Activated naive CD8-positive, alpha-beta T cell treated with anti-CD3 and anti-CD28 coated beads, Interleukin-2, amount 50 U/mL, for 24 hours (primary cell): ENCODE results near the gene GLB1L2.

Experiments
- ATAC-seq: fragments of 150-1000 bp; cut with Tn5 transposase; one replicate; pipeline ENCODE4 v1.10.0; 2021
- DNase-seq: peaks from one replicate; pipeline ENCODE4 v3.0.0; 2021
- H3K27ac Mint-ChIP-seq: one replicate; pipeline ENCODE4 v1.8.0; 2021; ENCODE audit warnings: mild to moderate bottlenecking, mixed read lengths
- H3K27me3 Mint-ChIP-seq: one replicate; pipeline ENCODE4 v1.8.0; 2021; ENCODE audit warnings: mixed read lengths
- H3K36me3 Mint-ChIP-seq: one replicate; pipeline ENCODE4 v1.8.0; 2021; ENCODE audit warnings: low read depth, mixed read lengths
- H3K4me1 Mint-ChIP-seq: one replicate; pipeline ENCODE4 v1.8.0; 2021; ENCODE audit warnings: mixed read lengths
- H3K4me3 Mint-ChIP-seq: one replicate; pipeline ENCODE4 v1.8.0; 2021; ENCODE audit warnings: mild to moderate bottlenecking, moderate library complexity, mixed read lengths
- H3K9me3 Mint-ChIP-seq: one replicate; pipeline ENCODE4 v1.8.0; 2021; ENCODE audit warnings: mixed read lengths

Gene GLB1L2

GRCh38 chr11:134413826-134414731 is 82.3 kb downstream of the GLB1L2 start:
- no peak for ATAC-seq
- no peaks in the 10 kb centered on the region for H3K9me3 Mint-ChIP-seq
- no peak for DNase-seq
- no peak overlapping the region for H3K4me3 Mint-ChIP-seq
- no peak overlapping the region for H3K27ac Mint-ChIP-seq
- H3K36me3 Mint-ChIP-seq: no peaks in the 10 kb centered on the region
- peaks cover 65% of the 10 kb centered on the region for H3K27me3 Mint-ChIP-seq
- peaks cover 6% of the 10 kb centered on the region for H3K4me1 Mint-ChIP-seq

- Mint-ChIP-seq H3K27ac (no peak overlapping the region), H3K9me3 (no peaks in the 10 kb centered on the region), H3K36me3 (no peaks in the 10 kb centered on the region), H3K27me3 (peaks cover 60% of the 10 kb centered on the region), H3K4me3 (no peak overlapping the region), H3K4me1 (peaks cover 6% of the 10 kb centered on the region)
- ATAC-seq (no peak), DNase-seq (no peak)
Measured at GRCh38 chr11:134414766-134415765, 83.3 kb downstream of the GLB1L2 start.

- H3K27ac Mint-ChIP-seq: no peak overlapping the region
- H3K36me3 Mint-ChIP-seq: no peaks in the 10 kb centered on the region
Measured at GRCh38 chr11:134416726-134417125, 84.9 kb downstream of the GLB1L2 start.

GRCh38 chr11:134417871-134418840 is 86.4 kb downstream of the GLB1L2 start:
- ATAC-seq (no peak), DNase-seq (no peak)
- Mint-ChIP-seq H3K36me3 (no peaks in the 10 kb centered on the region), H3K9me3 (no peaks in the 10 kb centered on the region), H3K4me3 (no peak overlapping the region), H3K4me1 (peaks cover 4% of the 10 kb centered on the region), H3K27me3 (peaks cover 42% of the 10 kb centered on the region), H3K27ac (no peak overlapping the region)

More at GRCh38 chr11:134416726-134417125, 84.9 kb downstream of the GLB1L2 start:
- no peak overlapping the region for H3K4me3 Mint-ChIP-seq
- no peaks in the 10 kb centered on the region for H3K9me3 Mint-ChIP-seq
- DNase-seq (no peak), ATAC-seq (no peak)
- H3K4me1 Mint-ChIP-seq: peaks cover 6% of the 10 kb centered on the region
- peaks cover 47% of the 10 kb centered on the region for H3K27me3 Mint-ChIP-seq

GRCh38 chr11:134423106-134423505 is 91.3 kb downstream of the GLB1L2 start:
- DNase-seq (no peak), ATAC-seq (no peak)
- Mint-ChIP-seq H3K4me1 (no peaks in the 10 kb centered on the region), H3K4me3 (no peak overlapping the region), H3K27me3 (peaks cover 4% of the 10 kb centered on the region), H3K27ac (no peak overlapping the region), H3K9me3 (no peaks in the 10 kb centered on the region), H3K36me3 (no peaks in the 10 kb centered on the region)

GRCh38 chr11:134425413-134425812 is 93.6 kb downstream of the GLB1L2 start:
- Mint-ChIP-seq H3K4me3 (no peak overlapping the region), H3K27me3 (peaks cover 4% of the 10 kb centered on the region), H3K36me3 (no peaks in the 10 kb centered on the region), H3K9me3 (no peaks in the 10 kb centered on the region), H3K27ac (no peak overlapping the region), H3K4me1 (no peaks in the 10 kb centered on the region)
- ATAC-seq (no peak), DNase-seq (no peak)
